Panc1 (cell line): ENCODE results near the gene GPR157.

ENCODE experiments used
- POLR2AphosphoS5 ChIP-seq: IDR thresholded peaks from 2 replicates; pipeline ENCODE4 v1.6.1; 2012; ENCODE audit warnings: mild to moderate bottlenecking, low read depth, low read length, moderate library complexity
- TF ChIP-seq, protein P1 (sequence below): fragments of 450-650 bp; IDR thresholded peaks from 2 replicates; pipeline ENCODE4 v1.5.1; 2017; ENCODE audit warnings: mild to moderate bottlenecking

DNA sequence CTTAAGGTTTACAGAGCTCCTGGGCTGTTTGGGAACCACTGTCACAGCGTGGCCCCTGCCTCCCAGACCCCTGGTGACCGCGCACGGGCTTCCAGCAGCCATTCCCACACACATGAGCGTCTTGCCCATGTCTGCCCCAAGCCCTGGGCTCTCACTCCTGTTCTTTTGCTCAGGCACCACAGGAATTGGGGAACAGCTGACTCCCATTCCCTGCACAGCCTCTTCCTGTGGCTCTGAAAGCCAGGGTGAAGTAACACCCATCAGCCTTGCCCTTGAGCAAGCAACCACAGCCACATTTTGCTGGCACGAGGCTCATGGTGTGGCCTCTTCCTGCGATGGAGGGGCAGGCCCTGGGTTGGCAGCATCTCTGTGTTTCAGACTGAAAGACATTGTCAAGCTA is 14.3 kb upstream of the GPR157 start:
- TF ChIP-seq, protein P1, sequence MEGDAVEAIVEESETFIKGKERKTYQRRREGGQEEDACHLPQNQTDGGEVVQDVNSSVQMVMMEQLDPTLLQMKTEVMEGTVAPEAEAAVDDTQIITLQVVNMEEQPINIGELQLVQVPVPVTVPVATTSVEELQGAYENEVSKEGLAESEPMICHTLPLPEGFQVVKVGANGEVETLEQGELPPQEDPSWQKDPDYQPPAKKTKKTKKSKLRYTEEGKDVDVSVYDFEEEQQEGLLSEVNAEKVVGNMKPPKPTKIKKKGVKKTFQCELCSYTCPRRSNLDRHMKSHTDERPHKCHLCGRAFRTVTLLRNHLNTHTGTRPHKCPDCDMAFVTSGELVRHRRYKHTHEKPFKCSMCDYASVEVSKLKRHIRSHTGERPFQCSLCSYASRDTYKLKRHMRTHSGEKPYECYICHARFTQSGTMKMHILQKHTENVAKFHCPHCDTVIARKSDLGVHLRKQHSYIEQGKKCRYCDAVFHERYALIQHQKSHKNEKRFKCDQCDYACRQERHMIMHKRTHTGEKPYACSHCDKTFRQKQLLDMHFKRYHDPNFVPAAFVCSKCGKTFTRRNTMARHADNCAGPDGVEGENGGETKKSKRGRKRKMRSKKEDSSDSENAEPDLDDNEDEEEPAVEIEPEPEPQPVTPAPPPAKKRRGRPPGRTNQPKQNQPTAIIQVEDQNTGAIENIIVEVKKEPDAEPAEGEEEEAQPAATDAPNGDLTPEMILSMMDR, result no peak
- TF ChIP-seq POLR2AphosphoS5, result no peak
